GM12872 (cell line): ENCODE results near the gene TNFRSF4.

Experiments used
- TF ChIP-seq, protein P1 (sequence below): IDR thresholded peaks from 3 replicates; pipeline ENCODE4 v1.5.1; 2011; ENCODE audit warnings: low read depth, mild to moderate bottlenecking, low read length, moderate library complexity; ENCODE audit not compliant: insufficient read depth

Gene TNFRSF4

DNA sequence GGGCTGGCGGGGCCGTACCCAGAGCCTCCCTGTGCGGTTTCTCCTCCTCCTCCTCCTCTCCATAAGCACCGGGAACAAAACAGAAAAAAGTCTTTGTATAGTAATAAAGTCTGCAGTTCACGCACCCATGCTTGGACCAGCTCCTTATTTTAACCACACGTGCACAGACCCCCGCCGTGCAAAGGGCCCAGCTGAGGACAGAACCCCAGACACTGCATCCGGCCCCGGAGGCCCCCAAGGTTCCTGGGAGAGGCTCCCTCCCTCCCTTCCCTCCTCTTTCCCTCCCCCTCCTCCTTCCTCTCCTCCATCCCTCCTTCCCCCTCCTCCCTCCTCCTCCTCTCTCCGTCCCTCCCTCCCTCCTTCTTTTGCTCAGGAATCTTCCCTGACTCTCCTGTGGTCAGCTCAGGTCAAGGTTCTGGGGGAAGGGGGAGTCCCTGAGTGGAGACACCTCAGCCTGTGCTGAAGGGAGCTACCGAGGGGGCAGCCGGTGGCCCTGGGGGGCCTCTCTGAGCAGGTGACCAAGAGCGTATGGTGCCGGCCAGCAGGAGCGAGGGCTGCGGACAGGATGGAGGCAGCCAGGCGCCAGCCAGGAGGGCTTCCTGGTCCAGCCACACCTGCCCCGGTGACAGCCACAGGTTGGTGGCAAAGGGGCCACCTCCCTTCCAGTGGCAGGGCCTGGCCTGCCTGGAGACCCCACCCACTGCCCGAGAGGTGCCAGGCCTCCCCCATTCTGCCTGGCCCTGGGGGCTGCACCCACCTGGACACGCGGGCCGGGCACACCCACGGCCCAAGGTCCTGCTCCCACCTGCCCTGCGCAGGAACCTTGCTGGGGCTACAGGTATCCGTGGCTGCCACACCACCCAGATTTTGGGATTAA lies 43.5 kb downstream of the TNFRSF4 start:
- TF ChIP-seq, protein P1, sequence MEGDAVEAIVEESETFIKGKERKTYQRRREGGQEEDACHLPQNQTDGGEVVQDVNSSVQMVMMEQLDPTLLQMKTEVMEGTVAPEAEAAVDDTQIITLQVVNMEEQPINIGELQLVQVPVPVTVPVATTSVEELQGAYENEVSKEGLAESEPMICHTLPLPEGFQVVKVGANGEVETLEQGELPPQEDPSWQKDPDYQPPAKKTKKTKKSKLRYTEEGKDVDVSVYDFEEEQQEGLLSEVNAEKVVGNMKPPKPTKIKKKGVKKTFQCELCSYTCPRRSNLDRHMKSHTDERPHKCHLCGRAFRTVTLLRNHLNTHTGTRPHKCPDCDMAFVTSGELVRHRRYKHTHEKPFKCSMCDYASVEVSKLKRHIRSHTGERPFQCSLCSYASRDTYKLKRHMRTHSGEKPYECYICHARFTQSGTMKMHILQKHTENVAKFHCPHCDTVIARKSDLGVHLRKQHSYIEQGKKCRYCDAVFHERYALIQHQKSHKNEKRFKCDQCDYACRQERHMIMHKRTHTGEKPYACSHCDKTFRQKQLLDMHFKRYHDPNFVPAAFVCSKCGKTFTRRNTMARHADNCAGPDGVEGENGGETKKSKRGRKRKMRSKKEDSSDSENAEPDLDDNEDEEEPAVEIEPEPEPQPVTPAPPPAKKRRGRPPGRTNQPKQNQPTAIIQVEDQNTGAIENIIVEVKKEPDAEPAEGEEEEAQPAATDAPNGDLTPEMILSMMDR, result no peak

DNA sequence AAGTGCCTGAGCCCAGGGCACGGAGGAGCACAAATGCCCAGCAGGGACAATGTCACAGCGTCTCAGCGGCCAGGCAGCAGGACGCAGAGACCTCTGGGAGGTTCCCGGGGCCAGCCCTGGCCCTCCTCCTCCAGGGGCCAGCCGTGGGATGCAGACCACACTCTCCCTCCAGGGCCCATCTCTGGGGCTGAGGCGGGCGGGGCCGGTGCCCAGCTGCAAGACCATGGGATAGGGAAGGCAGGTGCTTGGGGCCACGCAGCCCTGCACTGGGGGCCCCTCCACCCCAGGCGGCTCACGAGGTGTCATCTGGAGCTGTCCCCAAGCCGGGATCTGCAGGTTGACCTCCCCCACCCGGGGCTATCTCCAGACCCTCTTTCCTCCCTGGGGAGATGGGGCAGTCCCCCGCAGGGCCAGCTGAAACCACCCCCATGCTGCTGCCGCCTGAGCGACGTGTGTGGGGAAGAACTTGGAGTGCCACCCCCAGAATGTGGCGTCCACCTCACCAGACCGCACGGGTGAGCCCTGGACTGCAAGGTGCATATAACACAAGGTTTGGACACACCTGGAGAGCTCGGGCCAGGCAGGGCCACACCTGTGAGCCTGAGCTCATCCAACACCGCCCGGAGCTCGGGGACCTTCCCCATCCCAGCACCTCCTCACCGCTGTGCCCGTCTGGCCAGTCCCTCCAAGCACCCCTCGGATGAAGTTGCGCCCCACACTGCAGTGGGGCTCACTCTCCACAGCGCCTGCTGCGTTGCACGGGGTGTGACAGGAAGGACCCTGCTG lies 44.3 kb downstream of the TNFRSF4 start:
- TF ChIP-seq, protein P1, result no peak

DNA sequence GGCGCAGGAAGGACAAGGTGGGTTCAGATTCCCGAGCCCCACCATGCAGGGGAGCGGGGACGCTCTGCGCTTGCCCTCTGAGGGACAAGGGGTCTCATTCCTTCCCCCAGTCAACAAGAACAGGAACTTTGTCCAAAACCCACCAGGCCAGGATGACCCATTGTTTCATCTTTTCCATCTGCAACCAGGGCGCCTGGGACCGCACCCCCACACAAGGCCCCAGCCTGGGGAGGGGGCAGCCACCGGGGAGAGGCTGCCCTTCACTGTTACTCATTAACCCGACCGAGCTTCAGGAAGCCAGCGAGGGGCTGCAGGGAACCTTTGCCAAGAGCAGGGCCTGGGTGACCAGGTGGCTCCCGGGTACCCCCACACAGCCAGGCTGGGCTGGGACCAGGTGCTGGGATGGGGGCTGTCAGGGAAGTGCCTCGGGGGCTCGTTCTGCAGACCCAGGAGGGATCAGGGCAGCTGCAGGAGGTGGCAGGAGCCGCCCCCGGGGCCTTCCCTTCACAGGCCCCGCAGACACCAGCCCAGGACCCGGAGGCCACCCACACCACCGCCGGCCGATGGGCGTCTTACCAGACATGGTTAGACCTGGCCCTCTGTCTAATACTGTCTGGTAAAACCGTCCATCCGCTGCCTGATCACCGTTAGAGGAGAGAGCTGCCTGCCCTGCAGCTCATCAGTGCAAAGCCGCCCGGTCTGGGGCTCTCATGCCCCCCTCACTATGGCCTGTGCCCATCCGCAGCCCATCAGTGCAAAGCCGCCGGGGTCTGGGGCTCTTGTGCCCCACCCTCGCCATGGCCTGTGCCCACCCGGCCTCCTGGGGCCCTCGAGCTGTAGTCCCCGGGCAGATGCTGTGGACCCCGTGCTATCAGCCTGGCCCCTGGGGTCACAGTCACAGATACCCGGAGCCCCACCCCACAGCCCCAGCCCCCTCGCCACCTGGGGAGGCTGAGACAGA lies 45.2 kb downstream of the TNFRSF4 start:
- TF ChIP-seq, protein P1, result no peak

DNA sequence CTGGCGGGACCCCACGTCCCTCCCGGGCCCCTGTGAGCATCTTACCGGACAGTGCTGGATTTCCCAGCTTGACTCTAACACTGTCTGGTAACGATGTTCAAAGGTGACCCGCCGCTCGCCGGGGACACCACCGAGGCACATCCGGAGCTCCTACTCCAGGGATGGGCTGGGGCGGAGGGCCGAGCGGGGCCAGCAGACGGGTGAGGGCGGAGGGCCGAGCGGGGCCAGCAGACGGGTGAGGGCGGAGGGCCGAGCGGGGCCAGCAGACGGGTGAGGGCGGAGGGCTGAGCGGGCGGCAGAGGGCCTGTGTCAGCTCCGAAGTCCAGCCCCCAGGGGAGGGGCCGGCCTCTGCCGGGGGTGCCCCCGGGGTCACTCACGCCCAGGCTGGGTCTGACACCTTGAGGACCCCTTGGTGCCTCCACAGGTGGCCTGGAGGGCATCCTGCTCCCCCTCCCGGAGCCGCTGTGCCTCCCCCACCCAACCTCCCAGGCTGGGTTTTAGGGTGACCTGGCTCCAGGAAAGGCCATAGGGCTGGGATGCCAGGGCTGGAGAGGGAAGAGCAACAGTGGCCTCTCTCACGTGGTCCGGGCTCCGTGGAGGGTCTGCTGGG lies 46.0 kb downstream of the TNFRSF4 start:
- TF ChIP-seq, protein P1, result no peak

DNA sequence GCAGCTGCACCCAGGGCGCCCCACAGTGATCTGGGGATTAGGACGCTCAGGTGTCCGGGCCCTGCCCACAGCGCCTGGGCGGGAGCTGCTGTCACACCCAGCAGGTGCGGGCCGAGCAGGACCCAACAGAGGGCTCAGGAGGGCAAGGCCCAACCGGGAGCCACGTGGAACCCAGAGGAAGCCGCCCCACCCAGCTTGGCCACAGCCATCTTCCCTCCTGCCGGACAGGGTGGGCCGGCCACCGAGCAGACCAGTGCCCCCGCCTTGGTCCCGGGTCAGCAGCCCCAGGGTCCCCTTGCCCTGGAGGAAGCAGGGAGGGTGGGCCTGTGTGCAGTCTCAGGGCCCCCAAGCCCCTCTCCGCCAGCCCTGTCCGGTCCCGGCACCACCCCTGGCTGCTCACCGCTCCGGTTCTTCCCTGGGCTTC lies 46.5 kb downstream of the TNFRSF4 start:
- TF ChIP-seq, protein P1, result no peak

DNA sequence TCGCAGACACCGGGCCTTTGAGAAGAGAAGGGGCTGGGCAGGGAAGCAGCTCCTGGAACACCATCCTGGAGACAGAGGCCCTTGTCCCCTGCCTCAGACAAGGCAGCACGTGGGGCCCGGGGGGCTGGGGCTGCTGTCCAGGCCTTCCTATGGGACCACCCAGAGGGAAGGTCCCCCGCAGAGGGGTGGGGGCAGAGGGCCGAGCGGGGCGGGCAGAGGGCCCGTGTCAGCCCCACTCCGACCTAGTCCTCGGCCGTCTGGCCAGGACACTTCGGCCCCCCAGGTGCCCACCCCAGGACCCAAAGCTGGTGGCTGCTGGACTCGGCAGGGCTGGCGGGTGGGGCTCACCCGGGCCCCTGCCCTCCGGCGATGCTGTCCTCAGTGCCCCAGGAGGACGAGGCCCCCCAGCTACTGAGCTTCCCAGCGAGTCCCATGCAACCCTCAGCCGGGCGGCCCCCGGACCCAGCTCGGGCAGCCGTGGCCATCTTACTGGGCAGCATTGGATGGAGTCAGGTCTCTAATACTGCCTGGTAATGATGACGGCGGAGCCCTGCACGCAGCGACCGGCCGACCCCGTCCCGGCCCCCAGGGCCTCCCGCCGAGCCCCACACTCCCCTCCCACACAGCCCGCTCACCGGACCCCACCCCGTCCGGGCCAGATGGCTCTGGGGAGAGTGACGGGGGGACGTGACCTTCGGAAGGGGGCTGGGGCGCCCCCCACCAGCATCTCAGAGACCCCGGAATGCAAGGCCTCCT lies 47.1 kb downstream of the TNFRSF4 start:
- TF ChIP-seq, protein P1, result no peak
